HepG2 (cell line): ENCODE data around the gene MIEF1. TPM values are rescaled to one million over a fixed set of nuclear protein-coding genes. Genes with fewer than 3 reads are reported as not detected.
A peak's percentile ranks its signal among the peaks of the same experiment; 100 is the strongest.

ENCODE experiments used
- DR1 ChIP-seq: sonication (generic); formaldehyde crosslinking; IDR thresholded peaks from 2 replicates; pipeline ENCODE4 v1.8.0; 2021; ENCODE audit warnings: mild to moderate bottlenecking, missing genetic modification reagents, inconsistent platforms
- GZF1 ChIP-seq: sonication (generic); formaldehyde crosslinking; IDR thresholded peaks from 2 replicates; pipeline ENCODE4 v1.5.1; 2020; ENCODE audit warnings: mild to moderate bottlenecking, missing genetic modification reagents
- HNRNPL ChIP-seq: fragments of 200-400 bp; formaldehyde crosslinking; IDR thresholded peaks from 2 replicates; pipeline ENCODE4 v1.6.1; 2017; ENCODE audit warnings: mild to moderate bottlenecking, low read depth, low read length
- MTF1 ChIP-seq: sonication (generic); formaldehyde crosslinking; IDR thresholded peaks from 2 replicates; pipeline ENCODE4 v1.5.0; 2020; ENCODE audit warnings: missing genetic modification reagents
- ONECUT2 ChIP-seq: sonication (generic); formaldehyde crosslinking; IDR thresholded peaks from 2 replicates; pipeline ENCODE4 v1.4.0; 2020; ENCODE audit warnings: missing genetic modification reagents
- RAD51 ChIP-seq: fragments of 450-650 bp; IDR thresholded peaks from 2 replicates; pipeline ENCODE4 v1.6.1; 2016; ENCODE audit warnings: borderline replicate concordance
- polyA plus RNA-seq, 8 experiments: library from polyadenylated mRNA; depleted of rRNA in 3 of 8; stranded (reverse) in 7 of 8; unstranded in 1 of 8; fragments of >200 nt; fragmentation: Illumina TruSeq in 4 of 8; extraction: Trizol in 4 of 8; gene quantifications; 2 replicates each; pipeline versions ENCODE4 v1.2.1 to v1.2.3, GENCODE V29; 2011 to 2016; ENCODE audit warnings: low read depth in 4 of 8, missing spikeins in 1 of 8, mixed read lengths in 1 of 8; ENCODE audit not compliant: insufficient read depth in 1 of 8
- total RNA-seq, 5 experiments: library from RNA; depleted of rRNA; stranded (reverse); fragments of >200 nt; fragmentation: Illumina TruSeq; extraction: Trizol; gene quantifications; 2 replicates each; pipeline ENCODE4 v1.2.3, GENCODE V29; 2016; ENCODE audit warnings: low read depth in 1 of 5
- TF ChIP-seq, protein P1 (sequence below): sonication (generic); formaldehyde crosslinking; IDR thresholded peaks from 2 replicates; pipeline ENCODE4 v1.4.0; 2020; ENCODE audit warnings: mild to moderate bottlenecking, missing genetic modification reagents
- TF ChIP-seq, protein P2 (sequence below): sonication (generic); formaldehyde crosslinking; IDR thresholded peaks from 2 replicates; pipeline ENCODE4 v1.4.0; 2020; ENCODE audit warnings: mild to moderate bottlenecking, low read depth, missing genetic modification reagents
- TF ChIP-seq, protein P3 (sequence below): sonication (generic); formaldehyde crosslinking; conservative IDR thresholded peaks from 2 replicates; pipeline ENCODE4 v1.8.0; 2022; ENCODE audit warnings: mild to moderate bottlenecking, moderate library complexity, missing genetic modification reagents
- TF ChIP-seq, protein P4 (sequence below): sonication (generic); formaldehyde crosslinking; IDR thresholded peaks from 2 replicates; pipeline ENCODE4 v1.5.0; 2020; ENCODE audit warnings: mild to moderate bottlenecking, low read depth, missing genetic modification reagents, borderline replicate concordance
- TF ChIP-seq, protein P5 (sequence below): sonication (generic); formaldehyde crosslinking; IDR thresholded peaks from 2 replicates; pipeline ENCODE4 v1.4.0; 2020; ENCODE audit warnings: missing genetic modification reagents; ENCODE audit errors: not compliant biosample characterization
- TF ChIP-seq, protein P6 (sequence below): sonication (generic); formaldehyde crosslinking; IDR thresholded peaks from 2 replicates; pipeline ENCODE4 v1.5.0; 2020; ENCODE audit warnings: missing genetic modification reagents, mild to moderate bottlenecking, borderline replicate concordance

The MIEF1 gene
- total and polyA plus RNA-seq, 2 of the 13 experiments (the other 11 are each of a cell fraction or from before 2014, with no cell fraction given), result 21.7 to 34.8 TPM

DNA sequence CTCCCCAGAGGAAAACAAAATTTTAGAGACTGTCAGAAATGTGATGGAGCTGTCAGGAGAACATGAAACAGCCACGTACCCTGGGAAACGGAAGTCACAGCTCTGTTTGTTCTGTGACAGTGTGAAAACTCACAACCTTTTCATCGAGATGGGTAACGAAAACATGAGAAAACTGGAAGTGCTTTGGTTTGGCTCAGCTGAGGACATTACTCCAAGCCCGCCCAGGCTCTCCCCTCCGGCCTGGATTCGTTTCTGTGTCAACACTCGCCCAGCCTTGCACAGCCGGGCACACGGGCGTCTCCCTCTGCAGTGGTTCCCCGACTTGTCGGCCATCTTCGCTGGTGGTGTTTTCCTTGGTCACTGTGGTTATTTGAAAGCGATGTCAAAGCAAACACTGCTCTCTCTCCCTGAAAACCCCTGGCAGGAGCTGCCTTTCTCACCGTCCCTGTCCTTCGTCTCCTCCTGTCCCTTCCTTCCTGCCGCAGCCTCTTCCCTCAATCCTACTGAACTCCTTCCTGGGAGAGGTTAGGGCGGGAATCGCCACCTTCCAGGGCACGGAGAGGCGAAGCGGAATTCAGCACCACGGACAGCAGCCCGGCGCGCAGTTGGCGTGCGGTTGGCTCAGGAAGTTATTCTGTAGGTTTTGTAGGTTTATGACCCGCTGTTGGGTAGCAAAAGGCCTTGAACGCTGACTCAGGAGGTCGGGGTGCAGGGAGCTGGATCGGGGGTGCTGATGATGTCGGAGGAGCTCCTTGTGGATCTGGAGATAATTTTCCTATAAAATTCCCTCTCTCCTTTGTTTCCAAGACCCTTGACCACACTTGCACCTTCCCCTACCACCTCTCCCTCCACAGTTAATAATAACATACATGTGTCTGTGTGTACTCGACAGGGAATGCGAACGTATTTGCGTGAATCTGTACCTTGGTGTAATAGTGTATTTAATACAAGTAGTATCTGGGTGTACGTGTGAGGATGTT lies 43.6 kb downstream of the MIEF1 start (continued):
- TF ChIP-seq DR1 (CRISPR knock-in tag) (no peak), MTF1 (peak; percentile 89), RAD51 (no peak), GZF1 (CRISPR knock-in tag) (no peak), HNRNPL (no peak), ONECUT2 (CRISPR knock-in tag) (peak; percentile 58; the same call in 1 of the 2 replicates)
- TF ChIP-seq, protein P1, sequence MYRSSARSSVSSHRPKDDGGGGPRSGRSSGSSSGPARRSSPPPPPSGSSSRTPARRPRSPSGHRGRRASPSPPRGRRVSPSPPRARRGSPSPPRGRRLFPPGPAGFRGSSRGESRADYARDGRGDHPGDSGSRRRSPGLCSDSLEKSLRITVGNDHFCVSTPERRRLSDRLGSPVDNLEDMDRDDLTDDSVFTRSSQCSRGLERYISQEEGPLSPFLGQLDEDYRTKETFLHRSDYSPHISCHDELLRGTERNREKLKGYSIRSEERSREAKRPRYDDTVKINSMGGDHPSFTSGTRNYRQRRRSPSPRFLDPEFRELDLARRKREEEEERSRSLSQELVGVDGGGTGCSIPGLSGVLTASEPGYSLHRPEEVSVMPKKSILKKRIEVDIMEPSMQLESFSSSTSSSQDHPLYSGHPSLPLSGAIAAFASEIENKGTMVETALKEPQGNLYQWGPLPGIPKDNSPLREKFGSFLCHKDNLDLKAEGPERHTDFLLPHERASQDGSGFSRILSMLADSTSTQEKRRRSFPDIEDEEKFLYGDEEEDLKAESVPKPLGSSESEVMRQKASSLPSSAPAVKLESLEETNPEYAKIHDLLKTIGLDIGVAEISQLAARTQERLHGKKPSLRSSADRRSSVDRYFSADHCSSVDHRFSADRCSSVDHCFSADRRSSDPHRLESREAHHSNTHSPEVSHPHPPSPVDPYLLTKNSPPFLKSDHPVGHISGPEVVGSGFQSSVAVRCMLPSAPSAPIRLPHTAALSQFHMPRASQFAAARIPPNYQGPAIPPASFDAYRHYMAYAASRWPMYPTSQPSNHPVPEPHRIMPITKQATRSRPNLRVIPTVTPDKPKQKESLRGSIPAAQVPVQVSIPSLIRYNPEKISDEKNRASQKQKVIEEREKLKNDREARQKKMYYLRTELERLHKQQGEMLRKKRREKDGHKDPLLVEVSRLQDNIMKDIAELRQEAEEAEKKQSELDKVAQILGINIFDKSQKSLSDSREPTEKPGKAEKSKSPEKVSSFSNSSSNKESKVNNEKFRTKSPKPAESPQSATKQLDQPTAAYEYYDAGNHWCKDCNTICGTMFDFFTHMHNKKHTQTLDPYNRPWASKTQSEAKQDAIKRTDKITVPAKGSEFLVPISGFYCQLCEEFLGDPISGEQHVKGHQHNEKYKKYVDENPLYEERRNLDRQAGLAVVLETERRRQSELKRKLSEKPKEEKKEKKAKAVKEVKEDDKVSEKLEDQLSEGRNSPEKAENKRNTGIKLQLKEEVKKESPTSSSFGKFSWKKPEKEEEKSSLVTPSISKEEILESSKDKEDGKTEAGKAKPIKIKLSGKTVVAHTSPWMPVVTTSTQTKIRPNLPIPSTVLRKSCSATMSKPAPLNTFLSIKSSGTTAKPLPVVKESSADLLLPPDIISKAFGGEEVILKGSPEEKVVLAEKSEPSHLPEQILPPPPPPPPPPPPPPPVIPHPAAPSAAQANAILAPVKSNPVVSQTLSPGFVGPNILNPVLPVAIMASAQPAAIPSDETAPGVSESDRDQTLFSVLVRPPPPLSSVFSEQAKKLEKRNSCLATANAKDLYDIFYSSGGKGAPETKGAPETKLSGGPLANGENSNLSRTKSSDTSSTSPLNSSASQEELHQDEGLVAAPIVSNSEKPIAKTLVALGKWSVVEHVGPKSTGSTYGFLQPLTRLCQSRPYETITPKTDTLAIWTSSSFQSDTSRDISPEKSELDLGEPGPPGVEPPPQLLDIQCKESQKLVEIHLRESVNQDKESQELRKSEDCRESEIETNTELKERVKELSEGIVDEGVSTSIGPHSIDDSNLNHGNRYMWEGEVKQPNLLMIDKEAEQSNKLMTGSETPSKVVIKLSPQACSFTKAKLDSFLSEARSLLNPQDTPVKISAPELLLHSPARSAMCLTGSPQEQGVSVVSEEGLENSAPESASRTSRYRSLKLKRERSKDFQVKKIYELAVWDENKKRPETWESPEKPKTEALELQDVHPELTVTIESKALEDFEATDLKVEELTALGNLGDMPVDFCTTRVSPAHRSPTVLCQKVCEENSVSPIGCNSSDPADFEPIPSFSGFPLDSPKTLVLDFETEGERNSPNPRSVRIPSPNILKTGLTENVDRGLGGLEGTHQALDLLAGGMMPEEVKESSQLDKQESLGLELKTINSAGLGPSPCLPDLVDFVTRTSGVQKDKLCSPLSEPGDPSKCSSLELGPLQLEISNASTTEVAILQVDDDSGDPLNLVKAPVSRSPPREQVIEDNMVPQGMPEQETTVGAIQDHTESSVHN (CRISPR knock-in tag), result no peak
- TF ChIP-seq, protein P2, sequence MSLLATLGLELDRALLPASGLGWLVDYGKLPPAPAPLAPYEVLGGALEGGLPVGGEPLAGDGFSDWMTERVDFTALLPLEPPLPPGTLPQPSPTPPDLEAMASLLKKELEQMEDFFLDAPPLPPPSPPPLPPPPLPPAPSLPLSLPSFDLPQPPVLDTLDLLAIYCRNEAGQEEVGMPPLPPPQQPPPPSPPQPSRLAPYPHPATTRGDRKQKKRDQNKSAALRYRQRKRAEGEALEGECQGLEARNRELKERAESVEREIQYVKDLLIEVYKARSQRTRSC (CRISPR knock-in tag), result 0 out of 2 replicates have a peak, but pooled peaks have one; percentile 62
- TF ChIP-seq, protein P3, sequence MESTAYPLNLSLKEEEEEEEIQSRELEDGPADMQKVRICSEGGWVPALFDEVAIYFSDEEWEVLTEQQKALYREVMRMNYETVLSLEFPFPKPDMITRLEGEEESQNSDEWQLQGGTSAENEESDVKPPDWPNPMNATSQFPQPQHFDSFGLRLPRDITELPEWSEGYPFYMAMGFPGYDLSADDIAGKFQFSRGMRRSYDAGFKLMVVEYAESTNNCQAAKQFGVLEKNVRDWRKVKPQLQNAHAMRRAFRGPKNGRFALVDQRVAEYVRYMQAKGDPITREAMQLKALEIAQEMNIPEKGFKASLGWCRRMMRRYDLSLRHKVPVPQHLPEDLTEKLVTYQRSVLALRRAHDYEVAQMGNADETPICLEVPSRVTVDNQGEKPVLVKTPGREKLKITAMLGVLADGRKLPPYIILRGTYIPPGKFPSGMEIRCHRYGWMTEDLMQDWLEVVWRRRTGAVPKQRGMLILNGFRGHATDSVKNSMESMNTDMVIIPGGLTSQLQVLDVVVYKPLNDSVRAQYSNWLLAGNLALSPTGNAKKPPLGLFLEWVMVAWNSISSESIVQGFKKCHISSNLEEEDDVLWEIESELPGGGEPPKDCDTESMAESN, result 0 out of 2 replicates have a peak, but pooled peaks have one; percentile 71
- TF ChIP-seq, protein P4, sequence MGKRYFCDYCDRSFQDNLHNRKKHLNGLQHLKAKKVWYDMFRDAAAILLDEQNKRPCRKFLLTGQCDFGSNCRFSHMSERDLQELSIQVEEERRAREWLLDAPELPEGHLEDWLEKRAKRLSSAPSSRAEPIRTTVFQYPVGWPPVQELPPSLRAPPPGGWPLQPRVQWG (CRISPR knock-in tag), result no peak
- TF ChIP-seq, protein P5, sequence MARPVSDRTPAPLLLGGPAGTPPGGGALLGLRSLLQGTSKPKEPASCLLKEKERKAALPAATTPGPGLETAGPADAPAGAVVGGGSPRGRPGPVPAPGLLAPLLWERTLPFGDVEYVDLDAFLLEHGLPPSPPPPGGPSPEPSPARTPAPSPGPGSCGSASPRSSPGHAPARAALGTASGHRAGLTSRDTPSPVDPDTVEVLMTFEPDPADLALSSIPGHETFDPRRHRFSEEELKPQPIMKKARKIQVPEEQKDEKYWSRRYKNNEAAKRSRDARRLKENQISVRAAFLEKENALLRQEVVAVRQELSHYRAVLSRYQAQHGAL, result peak; percentile 98
- TF ChIP-seq, protein P6, sequence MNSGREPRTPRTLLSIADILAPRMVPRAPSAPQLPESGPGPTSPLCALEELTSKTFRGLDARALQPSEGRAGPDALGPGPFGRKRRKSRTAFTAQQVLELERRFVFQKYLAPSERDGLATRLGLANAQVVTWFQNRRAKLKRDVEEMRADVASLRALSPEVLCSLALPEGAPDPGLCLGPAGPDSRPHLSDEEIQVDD (CRISPR knock-in tag), result no peak; the same call in 1 of the 2 replicates
